ENCODE measurements around the gene BACE2. TPM values are rescaled to one million over a fixed set of nuclear protein-coding genes. Genes with fewer than 3 reads are reported as not detected.

The BACE2 gene
- total and polyA plus RNA-seq, 2 of the 4 experiments (the other 2 are of a cell fraction), result 17.0 to 35.5 TPM

DNA sequence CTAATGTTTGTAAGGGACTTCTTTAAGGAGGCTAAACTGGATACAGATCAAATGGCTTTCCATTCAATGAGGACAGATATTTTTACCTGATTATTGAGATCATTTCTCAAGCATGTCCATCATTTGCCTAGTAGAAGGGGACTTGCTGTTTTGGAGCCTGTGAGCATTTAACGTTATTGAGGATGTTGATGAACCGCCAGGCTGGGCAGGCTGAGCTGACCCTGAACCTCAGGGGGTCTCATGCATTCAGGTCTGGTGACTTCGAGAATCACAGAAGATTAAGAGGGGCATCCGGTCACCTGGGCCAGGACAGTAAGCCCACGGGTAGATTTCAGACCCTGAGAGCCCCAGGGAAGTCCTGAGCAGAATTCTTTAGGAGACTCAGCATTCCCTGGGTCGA, 63.1 kb downstream of the BACE2 start:
- no peaks in the 10 kb centered on the region for H3K9me1 ChIP-seq (ENCODE audit: insufficient read depth, low read length)

More for the DNA sequence above, 63.1 kb downstream of the BACE2 start:
- BruUV-seq (replicated peaks), result no TSS peak
- Histone ChIP-seq H2BK20ac (ENCODE audit: low read depth, low read length) (no peak overlapping the region), H3K23ac (ENCODE audit: low read depth, low read length) (no peak overlapping the region), H3K9me3 (ENCODE audit: control insufficient read depth, insufficient read depth, low read length) (no peaks in the 10 kb centered on the region), H3K18ac (ENCODE audit: low read depth, low read length) (no peak overlapping the region), H2BK15ac (ENCODE audit: low read depth, low read length) (no peak overlapping the region), H3K4me1 (ENCODE audit: control insufficient read depth, insufficient read depth, low read length) (no peaks in the 10 kb centered on the region), H2AK5ac (ENCODE audit: low read depth, low read length) (no peak overlapping the region), H4K91ac (ENCODE audit: insufficient read depth, low read depth, low read length) (no peak overlapping the region), H4K5ac (ENCODE audit: low read depth, low read length) (no peak overlapping the region), H2BK120ac (ENCODE audit: low read depth, low read length) (no peak overlapping the region), H2AFZ (replicated peaks; ENCODE audit: low read length, poor library complexity) (no peak overlapping the region), H3K56ac (ENCODE audit: extremely low read depth, insufficient read depth, low read length) (no peak overlapping the region), H3K4me3 (ENCODE audit: insufficient read depth, low read depth, low read length) (no peak overlapping the region), H3K79me1 (ENCODE audit: low read depth in 1 of 2, low read length in 2 of 2) (no peaks in the 10 kb centered on the region), H3K4ac (ENCODE audit: low read depth, low read length) (no peak overlapping the region), H3K27ac (ENCODE audit: insufficient read depth, low read length) (no peak overlapping the region), H2BK5ac (ENCODE audit: low read depth, low read length, poor library complexity, severe bottlenecking) (no peak overlapping the region), H3K36me3 (ENCODE audit: control insufficient read depth, insufficient read depth, low read length) (0 out of 2 replicates have a peak, but pooled peaks cover 2% of the 10 kb centered on the region), H3K9ac (ENCODE audit: low read depth, low read length) (no peak overlapping the region), H4K8ac (ENCODE audit: low read depth in 2 of 2, low read length in 2 of 2) (no peak overlapping the region), H4K20me1 (ENCODE audit: insufficient read depth, low read length) (no peaks in the 10 kb centered on the region), H2AK9ac (replicated peaks; ENCODE audit: low read depth, low read length, poor library complexity) (no peak overlapping the region), H3K14ac (replicated peaks; ENCODE audit: low read depth, low read length) (no peak overlapping the region), H3K4me2 (ENCODE audit: low read depth, low read length) (no peak overlapping the region), H3K27me3 (ENCODE audit: control insufficient read depth, insufficient read depth, low read length) (no peaks in the 10 kb centered on the region)
- DNase-seq, result no peak
- in situ Hi-C loops (cut with MboI; ENCODE audit: low sequenced_read_pairs), result no loop called here
- CTCF ChIA-PET, result no interaction called here
- no peak for TF ChIP-seq MAFK (IDR thresholded peaks at IDR 0.05; ENCODE audit: low read depth, low read length)
- TF ChIP-seq MXI1 (IDR thresholded peaks at IDR 0.05; ENCODE audit: borderline replicate concordance, low read depth, low read length), result no peak
- no peak for TF ChIP-seq SMC3 (IDR thresholded peaks at IDR 0.05; ENCODE audit: low read depth, low read length)
- TF ChIP-seq CHD1 (IDR thresholded peaks at IDR 0.05; ENCODE audit: low read depth, low read length), result no peak
- no peak for TF ChIP-seq RAD21 (IDR thresholded peaks at IDR 0.05; ENCODE audit: low read length)
- TF ChIP-seq NFE2L2 (IDR thresholded peaks at IDR 0.05; ENCODE audit: low read depth, low read length), result no peak
- TF ChIP-seq POLR2A (IDR thresholded peaks at IDR 0.05; ENCODE audit: low read depth, low read length), result no peak
- TF ChIP-seq BHLHE40 (IDR thresholded peaks at IDR 0.05; ENCODE audit: low read depth, low read length), result no peak
- TF ChIP-seq RCOR1 (IDR thresholded peaks at IDR 0.05; ENCODE audit: insufficient replicate concordance, low read length), result no peak
- TF ChIP-seq, protein P1, sequence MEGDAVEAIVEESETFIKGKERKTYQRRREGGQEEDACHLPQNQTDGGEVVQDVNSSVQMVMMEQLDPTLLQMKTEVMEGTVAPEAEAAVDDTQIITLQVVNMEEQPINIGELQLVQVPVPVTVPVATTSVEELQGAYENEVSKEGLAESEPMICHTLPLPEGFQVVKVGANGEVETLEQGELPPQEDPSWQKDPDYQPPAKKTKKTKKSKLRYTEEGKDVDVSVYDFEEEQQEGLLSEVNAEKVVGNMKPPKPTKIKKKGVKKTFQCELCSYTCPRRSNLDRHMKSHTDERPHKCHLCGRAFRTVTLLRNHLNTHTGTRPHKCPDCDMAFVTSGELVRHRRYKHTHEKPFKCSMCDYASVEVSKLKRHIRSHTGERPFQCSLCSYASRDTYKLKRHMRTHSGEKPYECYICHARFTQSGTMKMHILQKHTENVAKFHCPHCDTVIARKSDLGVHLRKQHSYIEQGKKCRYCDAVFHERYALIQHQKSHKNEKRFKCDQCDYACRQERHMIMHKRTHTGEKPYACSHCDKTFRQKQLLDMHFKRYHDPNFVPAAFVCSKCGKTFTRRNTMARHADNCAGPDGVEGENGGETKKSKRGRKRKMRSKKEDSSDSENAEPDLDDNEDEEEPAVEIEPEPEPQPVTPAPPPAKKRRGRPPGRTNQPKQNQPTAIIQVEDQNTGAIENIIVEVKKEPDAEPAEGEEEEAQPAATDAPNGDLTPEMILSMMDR (conservative IDR thresholded peaks at IDR 0.05; ENCODE audit: low read depth, low read length), result no peak
- TF ChIP-seq MAZ (IDR thresholded peaks at IDR 0.05; ENCODE audit: borderline replicate concordance, low read depth, low read length), result no peak
- TF ChIP-seq RFX5 (IDR thresholded peaks at IDR 0.05; ENCODE audit: low read depth, low read length), result no peak
- TF ChIP-seq CEBPB (IDR thresholded peaks at IDR 0.05; ENCODE audit: low read depth, low read length), result no peak
- TF ChIP-seq, protein P2, sequence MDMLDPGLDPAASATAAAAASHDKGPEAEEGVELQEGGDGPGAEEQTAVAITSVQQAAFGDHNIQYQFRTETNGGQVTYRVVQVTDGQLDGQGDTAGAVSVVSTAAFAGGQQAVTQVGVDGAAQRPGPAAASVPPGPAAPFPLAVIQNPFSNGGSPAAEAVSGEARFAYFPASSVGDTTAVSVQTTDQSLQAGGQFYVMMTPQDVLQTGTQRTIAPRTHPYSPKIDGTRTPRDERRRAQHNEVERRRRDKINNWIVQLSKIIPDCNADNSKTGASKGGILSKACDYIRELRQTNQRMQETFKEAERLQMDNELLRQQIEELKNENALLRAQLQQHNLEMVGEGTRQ (IDR thresholded peaks at IDR 0.05; ENCODE audit: low read depth, low read length), result no peak
- TF ChIP-seq FOS (IDR thresholded peaks at IDR 0.05; ENCODE audit: low read depth, low read length), result no peak
- TF ChIP-seq, protein P3, sequence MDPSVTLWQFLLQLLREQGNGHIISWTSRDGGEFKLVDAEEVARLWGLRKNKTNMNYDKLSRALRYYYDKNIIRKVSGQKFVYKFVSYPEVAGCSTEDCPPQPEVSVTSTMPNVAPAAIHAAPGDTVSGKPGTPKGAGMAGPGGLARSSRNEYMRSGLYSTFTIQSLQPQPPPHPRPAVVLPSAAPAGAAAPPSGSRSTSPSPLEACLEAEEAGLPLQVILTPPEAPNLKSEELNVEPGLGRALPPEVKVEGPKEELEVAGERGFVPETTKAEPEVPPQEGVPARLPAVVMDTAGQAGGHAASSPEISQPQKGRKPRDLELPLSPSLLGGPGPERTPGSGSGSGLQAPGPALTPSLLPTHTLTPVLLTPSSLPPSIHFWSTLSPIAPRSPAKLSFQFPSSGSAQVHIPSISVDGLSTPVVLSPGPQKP (IDR thresholded peaks at IDR 0.05; ENCODE audit: borderline replicate concordance, low read depth, low read length), result no peak
- POLR2A ChIA-PET (ENCODE audit: unreplicated experiment), result no interaction called here
- WGBS, 2 experiments (ENCODE audit: extremely low coverage in 2 of 2, insufficient read length in 1 of 2), result 90% methylated on average over 2 of the region's 6 CpGs; no CpG with 5 or more reads in 1 of the 2 experiments
- intact Hi-C loops (cut with micrococcal nuclease), result no loop called here
- no peak for ATAC-seq (ENCODE audit: low read depth)
- dilution Hi-C loops (cut with HindIII; ENCODE audit: low sequenced_read_pairs, unreplicated experiment), result no loop called here

Measured in IMR-90 (cell line).